Activated T-cell treated with anti-CD3 and anti-CD28 coated beads for 1 hour (primary cell): ENCODE measurements around the gene HDC.

ENCODE experiments used
- DNase-seq: peaks from one replicate; pipeline ENCODE4 v3.0.0-alpha.2; 2020; ENCODE audit warnings: low read depth

HDC gene

DNA sequence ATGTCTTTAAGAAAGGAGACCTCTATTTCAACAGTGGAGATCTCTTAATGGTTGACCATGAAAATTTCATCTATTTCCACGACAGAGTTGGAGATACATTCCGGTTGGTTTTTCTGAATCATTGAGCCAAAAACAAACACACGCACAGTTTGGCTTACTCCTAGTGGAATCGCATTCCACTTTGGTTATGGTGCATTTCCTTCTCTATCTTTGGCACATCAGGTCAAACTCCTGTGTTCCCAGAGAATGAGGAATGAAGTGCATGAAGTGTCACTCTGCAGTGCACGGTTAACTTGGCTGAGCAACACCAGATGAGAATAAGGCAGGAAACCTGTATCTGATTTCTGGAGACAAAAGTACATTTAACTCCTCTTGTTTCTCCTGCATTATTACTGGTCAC lies 38.5 kb downstream of the HDC start:
- DNase-seq, result no peak

DNA sequence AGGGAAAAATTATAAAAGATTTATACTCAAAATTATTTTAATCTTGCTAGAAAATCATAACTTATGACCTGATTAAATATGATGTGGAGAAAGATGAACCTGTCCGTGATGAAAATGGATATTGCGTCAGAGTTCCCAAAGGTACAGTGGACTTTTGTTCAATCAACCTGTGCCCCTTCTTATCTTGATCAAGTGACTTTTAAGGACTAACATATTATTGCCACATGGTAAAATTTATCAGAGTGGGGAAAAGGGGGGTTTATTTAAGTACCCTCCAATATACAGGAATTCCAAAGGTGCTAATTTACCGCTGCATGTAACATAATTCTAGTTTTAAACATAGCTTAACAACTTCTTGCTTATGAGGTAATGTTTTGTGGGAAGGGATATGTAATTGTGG lies 39.6 kb downstream of the HDC start:
- DNase-seq, result no peak

DNA sequence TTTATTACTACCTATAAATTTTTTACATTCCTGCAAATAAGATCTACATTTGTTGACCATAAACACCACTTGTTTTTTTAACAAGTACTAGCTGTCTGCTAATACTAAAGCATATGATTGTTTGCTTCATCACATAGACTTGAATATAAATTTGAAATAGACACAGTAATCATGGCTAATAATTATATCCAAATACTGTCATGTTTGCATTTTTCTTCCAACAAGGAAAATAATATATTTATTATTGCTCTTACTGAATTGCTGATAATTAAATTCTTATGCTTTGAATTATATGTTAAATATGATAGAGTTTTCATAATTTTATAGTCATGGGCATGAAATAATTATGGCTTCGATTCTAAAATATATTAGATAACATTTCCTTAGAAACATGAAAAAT lies 40.5 kb downstream of the HDC start:
- DNase-seq, result no peak

DNA sequence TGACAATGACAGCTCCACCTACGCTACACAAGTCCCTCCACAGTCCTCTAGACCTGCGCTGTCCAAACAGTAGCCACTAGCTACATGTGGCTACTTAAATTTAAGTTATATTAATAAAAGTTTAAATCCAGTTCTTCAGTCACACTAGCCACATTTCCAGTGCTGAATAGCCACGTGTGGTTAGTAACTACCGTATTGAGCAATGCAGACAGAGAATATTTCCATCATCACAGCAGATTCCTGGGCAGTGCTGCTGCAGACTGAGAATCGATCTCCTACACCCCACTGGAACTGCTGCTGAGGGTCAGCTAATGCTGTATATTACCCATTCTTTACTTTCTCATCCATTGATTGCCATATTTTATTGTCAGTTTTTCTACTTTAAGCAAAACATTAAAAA lies 40.9 kb downstream of the HDC start:
- DNase-seq, result no peak

DNA sequence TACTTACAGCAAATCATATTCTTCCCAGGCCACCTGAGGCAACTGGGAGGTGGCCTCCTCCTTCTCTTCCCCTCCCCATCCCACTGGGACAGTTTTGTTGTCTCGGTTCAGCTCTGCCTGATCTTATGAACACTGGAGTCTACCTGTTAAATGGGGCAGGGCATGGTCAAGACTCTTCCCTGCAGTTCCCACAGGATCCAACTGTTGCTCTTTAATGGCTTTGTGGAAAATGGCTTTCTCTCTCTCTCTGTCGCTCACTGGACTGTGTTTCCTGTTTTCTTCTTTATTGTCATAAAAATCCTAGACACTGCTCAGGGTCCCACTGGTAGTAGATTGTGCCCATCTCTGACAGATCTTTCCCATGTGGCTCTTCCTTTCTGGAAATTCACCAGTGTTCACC lies 43.3 kb downstream of the HDC start:
- no peak for DNase-seq

DNA sequence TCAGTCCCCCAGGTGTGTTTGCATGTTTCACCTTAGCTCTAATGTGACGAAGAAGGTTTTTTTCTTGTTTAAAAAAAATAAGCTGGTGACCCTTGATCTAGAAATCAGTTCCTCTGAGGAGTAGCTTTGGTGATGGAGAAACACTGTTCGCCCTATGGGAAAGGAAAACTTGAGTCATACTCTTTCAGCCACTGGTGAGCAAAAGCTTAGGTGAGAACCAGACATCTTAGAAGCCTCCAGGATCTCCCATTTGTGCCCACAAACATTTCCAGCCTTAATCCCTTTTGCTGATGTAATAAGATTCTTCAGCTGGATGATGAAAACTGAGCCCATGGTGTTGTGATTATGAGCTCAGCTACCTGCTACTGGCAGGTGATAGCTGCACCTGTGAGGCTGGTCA lies 45.7 kb downstream of the HDC start:
- DNase-seq, result no peak

DNA sequence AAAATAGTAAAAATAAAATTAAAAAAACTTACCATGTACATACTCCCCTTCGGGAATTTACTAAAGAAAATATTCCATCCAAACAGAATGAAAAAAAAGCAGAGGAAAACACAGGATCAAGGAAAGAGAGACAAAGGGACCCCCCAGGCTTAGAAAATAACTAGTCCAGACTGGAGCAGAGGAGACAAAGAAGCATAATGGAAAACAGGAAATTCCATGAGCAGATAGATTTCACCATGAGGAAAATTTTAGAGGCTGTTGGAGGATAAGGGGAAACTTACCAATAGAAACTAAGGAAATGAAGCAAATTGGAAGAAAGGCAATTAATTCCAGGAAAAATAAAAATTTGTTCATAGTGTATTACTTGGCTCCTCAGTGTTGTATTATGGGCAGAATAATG lies 46.8 kb downstream of the HDC start:
- no peak for DNase-seq

DNA sequence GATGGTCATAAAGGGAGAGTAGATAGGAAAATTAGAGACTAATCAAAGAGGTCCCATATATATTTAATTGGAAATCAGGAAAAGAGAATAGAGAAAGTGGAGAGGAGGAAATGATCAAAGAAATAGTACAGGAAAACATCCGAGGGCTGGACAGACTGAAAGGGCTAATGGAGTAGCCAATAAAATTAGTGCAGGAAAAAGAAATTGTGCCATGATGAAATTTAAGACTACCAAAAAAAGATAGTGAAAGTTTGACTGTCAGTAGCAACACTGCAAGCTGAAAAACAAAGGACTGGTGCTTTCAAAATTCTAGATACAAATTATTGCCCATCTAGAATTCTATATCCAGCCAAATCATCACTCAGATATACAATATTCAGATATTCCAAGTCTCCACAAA lies 47.2 kb downstream of the HDC start:
- DNase-seq, result no peak

DNA sequence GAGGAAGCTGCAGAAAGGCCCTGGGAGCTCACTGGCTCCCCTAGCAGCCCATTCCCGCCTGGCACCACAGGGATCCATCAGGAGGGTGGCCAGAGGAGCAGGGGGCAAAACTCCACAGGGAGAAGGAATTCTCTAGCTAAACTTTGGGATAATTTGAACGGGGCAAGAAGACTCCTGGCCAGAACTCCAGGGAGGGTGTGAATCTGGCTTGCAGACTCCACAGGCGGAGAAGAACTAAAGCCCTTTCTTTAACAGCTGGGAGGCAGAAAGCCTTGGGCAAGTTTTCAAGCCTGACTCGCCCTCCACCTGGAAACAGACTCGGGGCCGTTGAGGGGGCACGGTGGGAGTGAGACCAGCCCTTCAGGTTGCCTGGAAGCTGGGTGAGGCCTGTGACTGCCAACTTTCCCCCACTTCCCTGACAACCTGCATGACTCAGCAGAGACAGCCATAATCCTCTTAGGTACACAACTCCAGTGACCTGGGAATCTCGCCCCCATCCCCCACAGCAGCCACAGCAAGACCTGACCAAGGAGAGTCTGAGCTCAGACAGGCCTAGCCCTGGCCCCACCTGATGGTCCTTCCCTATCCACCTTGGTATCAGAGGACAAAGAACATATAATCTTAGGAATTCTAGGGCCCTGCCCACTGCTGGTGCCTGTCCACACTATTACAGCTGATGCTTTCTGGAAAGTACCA lies 54.9 kb downstream of the HDC start:
- DNase-seq, result no peak

DNA sequence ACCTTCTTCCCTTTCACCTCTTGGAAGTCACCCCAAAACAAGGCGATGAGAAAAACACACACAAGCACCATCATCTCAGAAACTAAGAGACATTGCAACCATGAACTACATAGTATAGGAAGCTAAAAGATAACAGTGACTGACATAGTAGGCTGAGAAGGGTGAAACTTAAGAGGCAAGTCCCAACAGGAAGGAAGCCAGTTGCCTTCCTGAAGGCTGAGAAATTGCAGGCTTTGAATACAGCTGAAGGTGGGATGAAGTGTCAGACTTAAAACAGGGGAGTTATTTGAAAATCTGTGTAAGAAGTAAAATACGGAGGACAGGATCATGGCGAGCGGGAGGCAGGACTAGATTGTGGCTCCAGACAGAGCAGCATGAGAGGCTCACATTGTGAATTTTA lies 55.7 kb downstream of the HDC start:
- DNase-seq, result no peak

DNA sequence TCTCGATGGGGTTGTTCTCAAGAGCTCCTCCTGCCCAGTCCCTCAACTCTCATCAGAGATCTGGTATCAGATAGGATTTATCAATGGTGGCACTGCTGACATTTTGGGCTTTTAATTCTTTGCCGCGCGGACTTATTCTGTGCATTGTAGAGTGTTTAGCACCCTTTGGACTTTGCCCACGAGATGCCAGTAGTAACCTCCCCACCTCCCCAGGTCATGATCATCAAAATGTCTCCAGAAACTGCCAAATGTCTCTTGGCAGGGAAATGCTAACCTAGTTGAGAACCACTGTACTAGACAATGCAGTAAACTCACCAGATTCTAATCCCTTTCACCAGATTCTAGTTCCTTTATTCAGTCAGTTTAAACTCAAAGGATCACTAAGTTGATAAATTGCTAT lies 59.5 kb downstream of the HDC start:
- DNase-seq, result no peak

DNA sequence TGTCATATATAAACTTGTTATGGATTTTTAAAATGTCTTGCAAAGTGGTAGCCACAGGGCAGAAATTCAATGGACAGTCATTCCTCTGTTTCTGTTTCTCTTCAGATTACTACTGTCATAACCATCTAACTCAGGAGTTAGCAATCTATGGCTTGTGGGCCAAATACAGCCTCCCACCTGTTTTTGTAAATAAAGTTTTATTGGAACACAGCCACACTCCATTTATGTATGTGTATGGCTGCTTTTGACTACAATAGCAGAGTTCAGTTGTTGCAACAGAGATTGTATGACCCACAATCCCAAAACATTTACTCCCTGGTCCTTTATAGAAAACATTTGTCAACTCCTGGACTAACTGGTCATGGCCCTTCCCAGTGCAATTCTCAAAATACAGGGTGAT lies 63.5 kb downstream of the HDC start:
- no peak for DNase-seq

DNA sequence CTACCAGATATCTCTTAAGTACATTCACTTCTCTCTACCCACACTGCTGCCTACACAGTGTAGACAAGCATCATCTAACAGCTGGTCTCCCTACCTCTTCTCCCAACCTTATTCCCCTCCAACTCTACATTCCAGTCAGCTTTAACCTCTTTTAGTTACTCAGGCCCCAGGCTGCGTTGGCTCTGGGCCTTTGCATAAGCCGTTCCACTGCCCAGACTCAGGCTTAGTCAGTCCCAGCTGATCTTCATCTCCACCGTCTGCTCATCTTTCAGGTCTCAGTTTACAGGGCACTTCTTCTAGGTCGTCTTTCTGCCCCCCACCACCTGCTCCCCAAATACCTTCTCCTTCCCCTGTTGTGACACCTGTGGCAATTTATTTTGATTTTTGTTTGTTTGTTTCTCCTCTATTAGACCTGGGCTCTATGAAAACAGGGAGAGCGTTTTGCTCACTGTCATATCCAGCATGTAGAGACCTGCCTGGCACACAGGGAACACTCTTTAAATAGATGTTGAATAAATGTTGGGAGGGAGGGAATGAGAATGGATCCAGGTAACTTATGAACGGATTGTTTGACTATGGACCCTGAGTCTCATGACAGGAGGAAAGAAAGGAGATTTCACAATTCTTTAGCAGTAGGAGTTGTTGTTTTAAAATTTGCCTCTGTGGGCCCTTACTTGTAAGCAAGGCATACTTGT lies 72.5 kb downstream of the HDC start:
- no peak for DNase-seq

DNA sequence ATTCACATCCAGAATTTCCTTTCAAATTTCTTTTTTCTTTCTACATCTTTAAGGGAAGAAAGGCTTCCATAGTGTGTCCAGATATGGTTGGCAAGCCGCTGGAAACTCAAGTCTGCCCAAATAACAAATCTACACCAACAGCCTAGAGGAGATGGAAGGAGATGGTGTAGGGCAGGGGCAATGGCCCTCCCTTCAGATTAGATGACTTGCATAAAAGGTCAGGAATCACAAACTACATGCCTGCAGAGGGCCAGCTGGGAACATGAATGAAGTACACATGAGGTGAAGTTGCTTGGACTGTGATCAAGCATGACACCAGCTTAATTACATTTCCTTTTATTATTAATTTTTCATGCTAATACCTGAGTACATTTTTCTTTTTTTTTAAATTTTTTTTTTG lies 73.4 kb downstream of the HDC start:
- no peak for DNase-seq
